Esophagus squamous epithelium (tissue), 5 donors: ENCODE measurements around the gene CERKL. TPM values are rescaled to one million over a fixed set of nuclear protein-coding genes. Genes with fewer than 3 reads are reported as not detected.
A peak's percentile ranks its signal among the peaks of the same experiment; 100 is the strongest.

Experiments used
- DNase-seq: peaks from one replicate; lab custom pipeline; 2025; lab: John Stamatoyannopoulos, UW
- H3K27ac ChIP-seq, 4 donors: fragments of 200-600 bp; sonication (generic); one replicate each; pipeline ENCODE4 v1.5.1; 2016 to 2019; ENCODE audit warnings: mild to moderate bottlenecking in 1 of 4
- H3K27me3 ChIP-seq, 4 donors: fragments of 200-600 bp; sonication (generic); 1 replicate in 3 of 4; 2 replicates in 1 of 4; pipeline versions ENCODE4 v1.5.1 to v1.6.0; 2017 to 2021; ENCODE audit warnings: antibody characterized with exemption in 1 of 4
- H3K36me3 ChIP-seq, 3 donors: fragments of 200-600 bp; sonication (generic); one replicate each; pipeline ENCODE4 v1.5.1; 2016 to 2019
- H3K4me1 ChIP-seq, 3 donors: fragments of 200-600 bp; sonication (generic); one replicate each; pipeline ENCODE4 v1.5.1; 2017 to 2019
- H3K4me3 ChIP-seq, 4 donors: fragments of 200-600 bp; sonication (generic); 1 replicate in 3 of 4; 2 replicates in 1 of 4; pipeline ENCODE4 v1.5.1; 2016 to 2019; ENCODE audit warnings: mild to moderate bottlenecking in 2 of 4, moderate library complexity in 1 of 4
- H3K9me3 ChIP-seq, 3 donors: fragments of 200-600 bp; sonication (generic); one replicate each; pipeline ENCODE4 v1.5.1; 2016 to 2019
- CTCF ChIP-seq, 6 experiments: fragments of 450-650 bp in 4 of 6; fragments of 200-600 bp in 2 of 6; sonication (generic) in 2 of 6; IDR thresholded peaks; one replicate each; pipeline ENCODE4 v1.5.1; 2016 to 2019; ENCODE audit warnings: antibody characterized with exemption in 6 of 6, mild to moderate bottlenecking in 4 of 6, moderate library complexity in 4 of 6
- POLR2A ChIP-seq, 4 donors: fragments of 450-650 bp; IDR thresholded peaks; one replicate each; pipeline ENCODE4 v1.6.1; 2017; ENCODE audit warnings: antibody characterized with exemption in 4 of 4, mild to moderate bottlenecking in 4 of 4, moderate library complexity in 3 of 4
- WGBS, 2 donors: methylation state at CpG; one replicate each; pipeline ENCODE4 v1.1.5; 2018; 5-methylcytosine and 5-hydroxymethylcytosine counted together
- intact Hi-C: fragments of 100-400 bp; cut with DNase I; formaldehyde crosslinking; loops from one replicate; pipeline ENCODE4 v1.15.0; 2022
- total RNA-seq, 4 donors: library from RNA; depleted of rRNA; stranded (reverse); fragments of >200 nt; gene quantifications; one replicate each; pipeline ENCODE4 v1.1.0, GENCODE V29; 2016
- donor health status: DM: yes; HTN: yes; CAD: no.

The CERKL gene
- total RNA-seq, 4 donors from 2014 or later, result 0.15 TPM; not detected in 3

GRCh38 chr2:181667234-181667633 is 10.3 kb upstream of the CERKL start:
- Histone ChIP-seq H3K4me1 (no peaks in the 10 kb centered on the region), H3K9me3 (peaks cover 0 to 9% (median 4%) of the 10 kb centered on the region in 3 donors), H3K36me3 (no peaks in the 10 kb centered on the region), H3K4me3 (no peak overlapping the region), H3K27me3 (peaks cover 0 to 34% (median 0%) of the 10 kb centered on the region in 4 donors), H3K27ac (no peak overlapping the region)
- 60 to 70% methylated on average over 1 of the region's 1 CpG for WGBS, 2 donors
- TF ChIP-seq POLR2A (IDR thresholded peaks at IDR 0.05), result no peak
- DNase-seq, result no peak
- intact Hi-C loops, result no loop called here

- TF ChIP-seq CTCF (IDR thresholded peaks at IDR 0.05) (no peak), POLR2A (IDR thresholded peaks at IDR 0.05) (no peak)
- H3K36me3 ChIP-seq, result no peaks in the 10 kb centered on the region
- DNase-seq, result no peak
Measured at GRCh38 chr2:181662287-181662686, 5.4 kb upstream of the CERKL start.

GRCh38 chr2:181660181-181660580 is 3.3 kb upstream of the CERKL start:
- no peaks in the 10 kb centered on the region for H3K9me3 ChIP-seq
- peaks cover 8 to 15% (median 9%) of the 10 kb centered on the region in 3 donors for H3K4me1 ChIP-seq
- DNase-seq, result no peak
- intact Hi-C loops, result no loop called here
- H3K4me3 ChIP-seq, result no peak overlapping the region
- H3K27ac ChIP-seq, result no peak overlapping the region
- TF ChIP-seq CTCF (IDR thresholded peaks at IDR 0.05) (no peak), POLR2A (IDR thresholded peaks at IDR 0.05) (no peak)
- no peaks in the 10 kb centered on the region for H3K36me3 ChIP-seq
- H3K27me3 ChIP-seq, result peaks cover 0 to 48% (median 0%) of the 10 kb centered on the region in 4 donors
- WGBS, 2 donors, result 41 to 73% methylated on average over 3 of the region's 3 CpGs

More at GRCh38 chr2:181662287-181662686, 5.4 kb upstream of the CERKL start:
- Histone ChIP-seq H3K9me3 (peaks cover 0 to 9% (median 4%) of the 10 kb centered on the region in 3 donors), H3K27me3 (peaks cover 0 to 38% (median 0%) of the 10 kb centered on the region in 4 donors), H3K4me3 (no peak overlapping the region), H3K27ac (no peak overlapping the region), H3K4me1 (peaks cover under 1 to 3% (median under 1%) of the 10 kb centered on the region in 3 donors)
- 88 to 92% methylated on average over 2 of the region's 2 CpGs for WGBS, 2 donors
- intact Hi-C loops, result no loop called here

- Histone ChIP-seq H3K9me3 (no peaks in the 10 kb centered on the region), H3K27me3 (peaks cover 0 to 48% (median 0%) of the 10 kb centered on the region in 4 donors), H3K4me3 (no peak overlapping the region), H3K27ac (no peak overlapping the region), H3K36me3 (no peaks in the 10 kb centered on the region), H3K4me1 (peaks cover 8 to 15% (median 9%) of the 10 kb centered on the region in 3 donors)
- intact Hi-C loops, result no loop called here
- TF ChIP-seq POLR2A (IDR thresholded peaks at IDR 0.05), result no peak
- TF ChIP-seq CTCF (IDR thresholded peaks at IDR 0.05), result no peak
- DNase-seq, result no peak
- 76 to 86% methylated on average over 4 of the region's 4 CpGs for WGBS, 2 donors
Measured at GRCh38 chr2:181658444-181658843, 1.5 kb upstream of the CERKL start.

- no peaks in the 10 kb centered on the region for H3K36me3 ChIP-seq
- intact Hi-C loops, result no loop called here
- 79 to 86% methylated on average over 4 of the region's 4 CpGs for WGBS, 2 donors
- DNase-seq, result no peak
- no peaks in the 10 kb centered on the region for H3K9me3 ChIP-seq
- H3K4me3 ChIP-seq, result peak overlapping the region in 2 of 4 donors; percentile 47 to 73
- TF ChIP-seq CTCF (IDR thresholded peaks at IDR 0.05), result no peak
- TF ChIP-seq POLR2A (IDR thresholded peaks at IDR 0.05), result no peak
- H3K27me3 ChIP-seq, result peaks cover 0 to 48% (median 0%) of the 10 kb centered on the region in 4 donors
- no peak overlapping the region for H3K27ac ChIP-seq
- peaks cover 8 to 15% (median 9%) of the 10 kb centered on the region in 3 donors for H3K4me1 ChIP-seq
Measured at GRCh38 chr2:181657379-181657778, 474 bp upstream of the CERKL start.
